CD4-positive, alpha-beta T cell treated with Interleukin-21 for 1 hour (primary cell): ENCODE results near the gene TDP2.
"Not testable (repeated sequence)": the region's sequence is repeated elsewhere in the genome, so short reads cannot be mapped to it uniquely, and the experiment has no call there.

Experiments used
- DNase-seq: peaks from one replicate; pipeline ENCODE4 v3.0.0-alpha.2; 2020

TDP2 gene

DNA sequence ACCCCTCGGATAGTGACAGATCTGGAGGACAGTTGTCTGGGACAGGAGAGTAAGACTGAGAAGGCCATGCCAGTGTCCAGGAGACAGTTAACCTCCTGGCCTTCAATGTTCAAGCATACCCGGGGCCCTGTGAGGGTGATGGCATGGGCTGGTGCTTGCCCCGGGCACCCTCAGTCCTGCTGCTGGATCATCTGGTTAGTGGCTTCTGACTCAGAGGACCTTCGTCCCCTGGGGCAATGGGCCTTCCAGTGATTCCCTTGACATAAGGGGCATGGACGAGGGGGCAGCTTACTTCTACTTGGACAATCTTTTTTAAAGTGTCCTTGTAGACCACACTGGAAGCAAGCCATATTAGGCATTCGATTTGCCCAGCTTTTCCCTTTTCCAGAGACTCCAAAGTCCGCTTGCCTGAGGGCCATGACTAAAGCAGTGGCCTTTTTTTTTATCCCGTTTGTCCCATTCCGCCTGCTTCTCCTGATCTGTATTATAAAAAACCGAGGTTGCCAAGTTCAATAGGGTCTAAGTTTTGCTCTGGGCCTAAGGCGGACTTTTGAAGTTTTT, 12.2 kb upstream of the TDP2 start:
- not testable (repeated sequence) for DNase-seq

DNA sequence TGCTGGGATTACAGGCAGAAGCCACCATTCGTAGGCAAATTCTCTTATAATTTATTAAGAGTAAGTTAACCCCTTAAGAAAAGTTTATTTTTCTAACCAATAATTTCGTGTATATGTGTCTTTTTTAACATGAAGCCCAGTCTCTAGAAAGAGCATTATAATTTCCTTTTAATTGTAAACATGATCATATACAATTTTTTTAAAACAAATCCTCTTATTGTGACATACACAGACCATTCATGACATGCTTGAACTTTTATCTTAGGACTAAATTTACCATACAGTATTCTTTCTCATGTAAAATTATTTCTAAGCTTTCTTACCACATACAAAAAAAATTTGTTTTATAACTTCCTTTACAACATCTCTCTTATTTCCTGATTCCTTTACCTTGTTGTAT, 6.9 kb upstream of the TDP2 start:
- no peak for DNase-seq

DNA sequence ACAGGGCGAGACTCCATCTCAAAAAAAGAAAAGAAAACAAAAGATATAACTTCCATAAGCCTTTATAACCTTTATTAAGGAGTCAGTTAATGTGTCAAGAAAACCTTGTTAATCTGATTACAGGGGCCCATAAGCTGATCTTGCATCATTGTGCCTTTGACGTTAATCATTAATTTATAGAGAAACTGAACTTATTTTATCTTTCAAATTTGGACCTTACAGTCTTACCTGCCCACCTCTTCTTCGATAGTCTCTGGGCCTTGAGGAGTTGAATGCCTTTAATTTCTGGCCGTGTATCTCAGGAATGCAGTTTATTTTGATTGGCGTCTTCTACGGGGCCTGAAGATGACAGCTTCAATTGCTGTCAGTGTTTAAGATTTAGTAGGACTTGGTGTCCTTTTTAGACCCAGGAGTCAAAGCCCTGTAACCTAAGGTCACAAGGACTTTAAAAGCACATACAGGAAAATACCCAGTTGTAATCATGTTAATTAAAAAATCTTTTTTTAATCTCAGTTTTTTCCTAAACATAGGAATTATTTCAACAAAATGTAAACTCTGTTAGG, 6.0 kb upstream of the TDP2 start:
- no peak for DNase-seq

DNA sequence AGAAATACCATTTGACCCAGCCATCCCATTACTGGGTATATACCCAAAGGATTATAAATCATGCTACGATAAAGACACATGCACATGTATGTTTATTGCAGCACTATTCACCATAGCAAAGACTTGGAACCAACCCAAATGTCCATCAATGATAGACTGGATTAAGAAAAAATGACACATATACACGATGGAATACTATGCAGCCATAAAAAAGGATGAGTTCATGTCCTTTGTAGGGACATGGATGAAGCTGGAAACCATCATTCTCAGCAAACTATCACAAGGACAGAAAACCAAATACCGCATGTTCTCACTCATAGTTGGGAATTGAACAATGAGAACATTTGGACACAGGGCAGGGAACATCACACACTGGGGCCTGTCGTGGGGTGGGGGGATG, 4.4 kb upstream of the TDP2 start:
- not testable (repeated sequence) for DNase-seq

DNA sequence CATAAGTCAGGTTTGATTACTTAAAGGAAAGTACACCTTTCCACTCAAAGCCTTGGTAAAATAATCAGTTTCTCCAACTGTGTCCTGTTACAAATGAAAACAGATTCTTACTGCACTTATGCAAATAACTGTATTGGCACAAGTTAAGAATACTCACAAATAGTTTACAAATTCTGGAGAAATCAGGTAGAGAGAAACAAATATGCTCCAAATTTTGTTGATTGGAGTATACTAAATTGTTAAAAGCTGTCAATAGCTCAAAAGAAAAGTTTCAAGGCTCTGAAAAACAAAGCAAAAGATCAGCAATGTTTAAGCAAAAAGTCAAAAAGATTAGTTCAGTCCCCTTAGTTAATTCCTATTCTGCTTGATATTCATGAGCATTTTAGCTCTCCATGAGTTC, 3.8 kb upstream of the TDP2 start:
- DNase-seq: not testable (repeated sequence)

DNA sequence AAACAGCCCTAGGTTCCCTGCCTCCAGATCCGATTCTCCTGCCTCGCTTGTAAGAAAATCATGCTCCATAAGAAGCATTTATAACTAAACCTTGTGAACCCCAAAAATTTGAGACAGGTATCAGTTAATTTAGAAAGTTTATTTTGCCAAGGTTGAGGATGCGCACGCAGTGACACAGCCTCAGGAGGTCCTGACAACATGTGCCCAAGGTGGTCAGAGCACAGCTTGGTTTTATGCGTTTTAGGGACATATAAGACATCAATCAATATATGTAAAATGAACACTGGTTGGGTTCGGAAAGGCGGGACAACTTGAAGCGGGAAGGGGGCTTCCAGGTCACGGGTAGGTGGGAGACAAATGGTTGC, 2.3 kb upstream of the TDP2 start:
- DNase-seq: no peak

DNA sequence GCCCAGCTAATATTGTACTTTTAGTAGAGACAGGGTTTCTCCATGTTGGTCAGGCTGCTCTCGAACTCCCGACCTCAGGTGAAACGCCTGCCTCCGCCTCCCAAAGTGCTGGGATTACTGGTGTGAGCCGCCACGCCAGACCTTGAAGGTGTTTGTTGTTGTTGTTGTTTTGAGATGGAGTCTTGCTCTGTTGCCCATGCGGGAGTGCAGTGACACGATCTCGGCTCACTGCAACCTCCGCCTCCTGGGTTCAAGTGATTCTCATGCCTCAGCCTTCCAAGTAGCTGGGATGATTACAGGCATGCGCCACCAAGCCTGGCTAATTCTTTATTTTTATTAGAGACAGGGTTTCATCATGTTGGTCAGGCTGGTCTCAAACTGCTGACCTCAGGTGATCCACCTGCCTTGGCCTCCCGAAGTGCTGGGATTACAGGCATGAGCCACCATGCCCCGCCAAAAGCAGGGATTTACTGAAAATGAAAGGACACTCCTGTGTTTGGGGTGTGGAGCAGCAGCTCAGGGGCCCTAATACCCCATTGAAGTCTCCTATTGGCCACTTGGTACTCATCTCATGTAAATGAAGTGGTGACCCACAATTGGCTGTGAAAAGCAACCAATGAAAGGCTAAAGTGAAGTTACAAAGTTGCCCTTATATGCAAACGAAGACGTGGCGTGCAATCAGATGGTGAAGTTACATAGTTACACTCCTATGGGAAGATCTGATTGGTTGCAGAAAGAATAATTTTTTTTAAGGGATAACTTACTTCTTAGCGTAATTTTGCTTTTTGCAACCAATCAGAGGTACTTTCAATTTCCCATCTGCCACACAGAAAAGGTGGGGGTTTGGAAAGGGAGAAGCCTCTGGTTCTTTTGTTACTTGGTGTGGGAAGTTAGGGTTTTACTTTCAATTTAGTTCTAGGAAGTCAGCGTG, 1.6 kb upstream of the TDP2 start:
- DNase-seq: peak; percentile 19

DNA sequence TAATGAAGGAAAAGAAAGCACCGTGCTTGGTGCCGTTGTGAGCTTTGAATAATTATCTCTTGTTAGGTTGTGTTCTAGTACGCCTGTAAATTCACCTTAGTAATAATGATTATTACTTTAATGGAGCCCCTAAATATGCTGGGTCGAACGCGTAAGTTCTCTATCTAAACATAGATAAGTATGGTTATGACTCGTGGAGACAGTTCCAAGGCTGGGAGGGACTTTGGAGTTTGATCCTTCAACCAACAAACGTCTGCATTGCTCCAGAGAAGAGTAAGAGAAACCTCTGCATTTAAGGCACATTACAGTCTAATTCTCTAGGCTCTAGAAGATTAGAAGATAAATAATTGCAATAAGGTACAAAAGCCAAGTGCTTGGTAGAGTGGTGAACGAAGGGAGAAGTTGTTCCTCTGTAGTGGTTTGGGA, 692 bp upstream of the TDP2 start:
- peak; percentile 18 for DNase-seq

DNA sequence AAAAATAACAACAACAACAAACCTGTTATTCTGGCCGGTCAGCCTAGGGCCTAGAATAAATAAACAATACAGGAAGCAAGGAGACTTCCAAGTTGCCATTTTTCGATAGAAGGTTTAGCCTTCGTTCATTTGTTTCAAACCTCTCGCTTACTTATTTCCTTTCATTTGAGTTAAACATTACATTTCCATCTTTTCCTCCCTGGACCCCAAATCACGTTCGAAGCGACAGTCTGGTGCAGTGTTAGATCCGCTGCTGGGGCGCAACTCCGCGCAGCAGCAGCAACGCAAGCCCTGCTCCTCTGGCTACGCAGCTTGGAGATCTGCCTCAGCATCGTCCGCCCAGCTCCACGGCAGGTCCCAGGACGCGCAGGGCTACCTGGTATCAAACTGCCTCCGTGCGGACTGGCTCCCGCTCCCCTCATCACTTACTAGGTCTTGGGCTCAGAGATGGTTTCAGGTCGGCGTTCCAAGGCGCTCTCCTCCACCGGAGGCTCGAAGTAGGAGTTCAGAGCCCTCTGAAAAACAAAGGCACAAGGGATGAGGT, 530 bp downstream of the TDP2 start:
- no peak for DNase-seq

DNA sequence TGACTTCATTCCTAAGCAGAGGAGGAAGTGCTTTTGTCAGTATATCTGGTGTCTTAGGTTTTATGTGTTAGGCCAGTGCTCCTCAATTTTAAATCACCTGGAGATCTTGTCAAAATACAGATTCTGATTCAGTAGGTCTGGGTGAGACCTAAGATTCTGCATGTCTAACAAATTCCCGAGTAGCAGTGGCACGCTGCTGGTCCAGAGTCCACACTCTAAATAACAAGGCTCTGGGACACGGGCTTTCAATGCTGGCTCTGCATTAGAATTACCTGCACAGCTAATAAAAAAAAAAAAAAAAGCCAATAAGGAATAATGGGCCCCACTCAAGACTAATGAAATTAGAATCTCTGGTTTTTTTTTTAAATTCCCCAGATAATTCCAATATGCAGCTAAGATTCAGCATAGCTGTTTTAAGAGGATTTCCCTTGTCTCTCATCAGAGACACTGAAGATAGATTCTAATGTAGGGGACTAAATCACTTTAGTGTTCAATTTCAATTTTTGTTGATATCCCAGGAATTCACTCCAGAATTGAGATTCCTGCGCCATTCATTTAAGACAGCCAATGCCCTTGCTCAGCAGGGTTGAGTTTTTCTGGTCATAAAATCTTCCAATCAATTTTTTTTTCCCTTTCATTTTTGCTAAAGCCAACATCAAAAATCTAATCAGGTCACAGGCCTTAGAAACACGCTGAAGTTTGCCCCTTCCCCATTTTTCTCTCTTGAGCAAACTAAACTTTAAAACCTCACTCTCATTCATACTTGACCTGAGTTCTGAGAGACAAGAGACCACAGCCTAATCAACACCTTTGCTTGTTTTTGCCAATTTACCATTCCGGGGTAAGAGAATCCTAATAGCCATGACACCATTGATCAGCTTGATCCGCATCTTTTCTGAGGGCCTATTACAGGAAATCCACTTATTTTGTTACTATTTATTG, 2.4 kb downstream of the TDP2 start:
- no peak for DNase-seq

DNA sequence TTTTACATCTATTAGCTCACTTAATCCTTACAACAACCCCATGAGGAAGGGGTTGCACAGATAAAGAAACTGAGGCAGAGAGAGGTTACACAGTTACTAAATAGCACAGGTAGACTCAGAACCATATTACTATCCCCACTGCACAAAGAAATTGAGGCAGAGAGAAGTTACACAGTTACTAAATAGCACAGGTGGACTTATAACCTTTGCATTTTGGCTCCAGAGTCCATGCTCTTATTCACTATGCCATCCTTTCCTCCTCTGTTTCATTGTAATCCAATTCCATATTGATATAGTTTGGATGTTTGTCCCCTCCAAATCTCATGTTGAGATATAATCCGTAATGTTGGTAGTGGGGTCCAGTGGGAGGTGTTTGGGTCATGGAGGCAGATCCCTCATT, 3.5 kb downstream of the TDP2 start:
- DNase-seq: no peak

DNA sequence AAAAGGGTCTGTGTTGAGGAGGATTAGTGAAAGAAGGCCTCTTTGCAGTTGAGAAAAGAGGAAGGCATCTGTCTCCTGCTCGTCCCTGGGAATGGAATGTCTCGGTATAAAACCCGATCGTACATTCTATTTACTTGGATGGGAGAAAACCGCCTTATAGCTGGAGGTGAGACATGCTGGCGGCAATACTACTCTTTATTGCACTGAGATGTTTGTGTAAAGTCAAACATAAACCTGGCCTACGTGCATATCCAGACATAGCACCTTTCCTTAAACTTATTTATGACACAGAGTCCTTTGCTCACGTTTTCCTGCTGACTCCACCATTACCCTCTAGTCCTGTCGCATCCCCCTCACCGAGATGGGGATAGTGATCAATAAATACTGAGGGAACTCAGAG, 4.5 kb downstream of the TDP2 start:
- DNase-seq: no peak

DNA sequence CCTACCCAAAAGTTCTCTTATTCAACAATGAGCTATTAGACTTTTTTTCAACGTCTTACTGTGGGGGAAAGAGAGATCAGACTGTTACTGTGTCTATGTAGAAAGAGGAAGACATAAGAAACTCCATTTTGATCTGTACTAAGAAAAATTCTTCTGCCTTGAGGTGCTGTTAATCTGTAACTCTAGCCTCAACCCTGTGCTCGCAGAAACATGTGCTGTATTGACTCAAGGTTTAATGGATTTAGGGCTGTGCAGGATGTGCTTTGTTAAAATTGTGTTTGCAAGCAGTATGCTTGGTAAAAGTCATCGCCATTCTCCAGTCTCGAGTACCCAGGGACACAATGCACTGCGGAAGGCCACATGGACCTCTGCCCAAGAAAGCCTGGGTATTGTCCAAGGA, 4.9 kb downstream of the TDP2 start:
- DNase-seq: not testable (repeated sequence)

DNA sequence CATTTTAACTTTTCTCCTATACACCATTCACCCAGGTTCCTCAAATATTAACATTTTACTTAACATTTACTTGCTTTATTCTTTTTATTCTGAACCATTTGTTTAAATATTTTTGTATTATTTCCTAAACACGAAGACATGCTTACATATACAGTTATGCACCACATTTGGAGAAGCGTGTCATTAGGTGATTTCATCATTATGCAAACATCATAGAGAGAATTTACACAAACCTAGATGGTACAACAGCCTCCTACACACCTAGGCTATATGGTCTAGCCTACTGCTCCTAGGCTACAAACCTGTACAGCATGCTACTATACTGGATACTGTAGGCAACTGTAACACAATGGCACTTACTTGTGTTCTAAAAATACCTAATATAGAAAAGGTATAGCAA, 6.6 kb downstream of the TDP2 start:
- no peak for DNase-seq

DNA sequence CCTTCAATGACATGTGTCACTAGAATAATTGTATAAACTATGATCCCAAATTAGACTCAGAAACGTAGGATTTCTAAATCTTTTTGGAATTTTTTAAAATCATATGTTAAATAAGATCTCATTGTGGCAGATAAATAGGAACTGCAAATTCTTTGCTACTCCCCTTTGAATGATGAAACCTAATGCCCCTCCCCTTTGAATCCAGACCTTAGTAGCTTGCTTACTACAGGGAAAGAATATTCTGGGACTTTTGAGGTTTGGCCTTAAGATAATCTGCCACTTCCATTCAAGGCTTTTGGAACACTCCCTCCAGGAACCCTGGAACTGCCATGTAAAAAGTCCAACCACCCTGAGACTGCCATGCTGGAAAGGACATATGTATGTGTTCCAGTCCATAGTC, 7.1 kb downstream of the TDP2 start:
- DNase-seq: no peak

DNA sequence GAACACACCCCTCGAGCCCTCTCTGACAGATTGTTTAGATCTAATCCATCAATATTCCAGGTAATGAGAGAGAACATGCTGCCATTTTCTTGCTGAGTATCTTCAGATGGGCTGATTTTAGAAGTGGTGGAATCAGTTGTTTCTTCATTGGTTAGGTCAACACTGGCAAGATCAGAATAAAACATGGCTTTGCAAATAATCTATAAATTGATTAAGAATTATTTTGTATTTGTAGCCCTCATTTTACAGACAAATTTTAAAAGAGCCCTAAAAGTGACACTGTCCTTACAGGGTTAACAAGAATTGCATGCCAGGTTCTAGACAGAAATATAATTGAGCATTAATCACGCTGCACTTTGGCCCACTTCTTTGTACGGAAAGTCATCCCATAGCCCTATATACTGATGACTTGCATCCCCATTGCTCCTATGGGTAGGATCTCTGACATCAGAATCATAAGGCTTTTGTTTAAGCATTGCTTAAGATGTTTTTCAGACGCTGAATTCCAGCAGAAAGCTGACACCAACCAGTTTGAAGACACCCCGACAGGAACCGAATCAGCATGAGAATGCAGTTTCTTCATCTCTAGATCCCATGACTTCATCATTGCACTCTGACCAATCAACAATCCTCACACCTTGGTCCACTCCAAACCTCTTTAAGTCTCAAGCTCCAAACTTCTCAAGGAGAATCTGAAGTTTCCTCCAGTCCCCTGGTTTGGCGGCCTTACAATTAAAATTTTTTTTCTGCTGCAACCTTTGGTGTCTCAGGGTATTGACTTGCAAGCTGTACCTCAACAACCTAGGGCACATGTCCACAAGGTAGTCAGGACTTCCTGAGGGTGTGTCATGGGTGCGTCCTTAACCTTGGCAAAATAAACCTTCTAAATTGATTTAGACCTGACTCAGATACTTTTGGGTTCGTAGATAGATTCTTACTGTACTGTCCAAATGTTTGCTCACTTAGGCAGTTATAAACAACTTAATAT, 7.8 kb downstream of the TDP2 start:
- no peak for DNase-seq

DNA sequence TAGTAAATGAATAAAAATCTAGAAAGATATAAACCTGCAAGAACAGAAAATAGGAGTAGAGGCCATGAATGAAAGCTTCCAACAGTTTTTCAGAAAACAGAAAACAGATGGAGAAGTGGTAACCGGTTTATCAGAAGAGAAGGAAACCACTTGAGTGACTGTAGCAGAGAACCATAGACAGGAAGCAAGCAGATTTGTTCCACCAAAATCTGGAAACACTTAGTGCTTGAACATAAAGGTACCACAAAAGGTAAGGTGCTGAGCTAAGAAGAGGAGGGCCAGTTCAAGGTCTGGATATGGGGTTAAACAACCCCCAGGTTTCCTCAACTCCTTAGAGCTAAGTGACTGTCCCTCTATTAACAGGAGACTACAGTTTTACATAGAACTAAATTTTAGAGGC, 11.5 kb downstream of the TDP2 start:
- DNase-seq: no peak

DNA sequence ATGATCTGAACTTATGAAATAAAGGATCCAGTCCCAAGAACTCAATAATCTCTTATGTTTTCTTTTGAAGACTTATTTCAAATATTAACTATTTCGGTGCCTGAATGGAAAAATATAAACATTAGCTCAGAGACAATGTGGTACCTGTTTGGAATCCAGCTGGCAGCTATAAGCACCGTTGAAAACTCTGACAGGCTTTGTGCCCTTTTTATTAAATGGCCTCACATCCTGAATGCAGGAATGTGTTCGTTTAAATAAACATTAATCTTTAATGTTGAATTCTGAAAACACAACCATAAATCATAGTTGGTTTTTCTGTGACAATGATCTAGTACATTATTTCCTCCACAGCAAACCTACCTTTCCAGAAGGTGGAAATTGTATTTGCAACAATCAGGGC, 16.3 kb downstream of the TDP2 start:
- DNase-seq: no peak

DNA sequence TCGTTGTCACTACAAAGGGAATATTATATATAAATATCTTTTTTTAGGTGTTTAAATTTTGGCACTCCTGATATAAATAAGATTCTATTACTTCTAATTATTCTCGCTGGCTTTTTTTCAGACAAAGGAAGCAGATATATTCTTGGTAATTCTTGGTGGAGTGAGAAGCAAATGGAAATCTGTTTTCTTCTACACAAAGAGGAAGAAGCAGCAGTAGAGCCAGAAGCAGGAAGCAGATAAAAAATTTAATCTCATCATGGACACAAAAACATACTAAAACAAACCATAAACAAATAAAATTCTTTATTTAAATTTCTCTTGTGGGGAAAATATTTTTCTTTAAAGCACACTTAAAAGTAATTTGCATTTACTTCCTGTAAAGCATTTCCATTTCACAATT, 17.0 kb downstream of the TDP2 start:
- no peak for DNase-seq

DNA sequence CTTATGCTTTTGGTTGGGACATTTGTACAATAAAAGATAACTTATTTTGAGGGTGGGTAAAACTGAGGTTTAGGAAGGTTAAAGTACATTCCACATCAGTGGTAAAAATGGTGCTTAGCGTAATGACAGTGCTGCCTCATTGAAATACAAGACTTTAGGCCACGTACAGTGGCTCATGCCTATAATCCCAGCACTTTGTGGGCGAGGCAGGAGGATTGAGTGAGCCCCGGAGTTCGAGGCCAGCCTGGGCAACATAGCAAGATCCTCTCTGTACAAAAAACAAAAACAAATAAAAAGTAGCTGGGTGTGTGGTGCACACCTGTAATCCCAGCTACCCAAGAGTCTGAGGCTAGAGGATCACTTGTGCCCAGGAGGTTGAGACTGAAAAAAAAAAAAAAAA, 18.4 kb downstream of the TDP2 start:
- DNase-seq: no peak

DNA sequence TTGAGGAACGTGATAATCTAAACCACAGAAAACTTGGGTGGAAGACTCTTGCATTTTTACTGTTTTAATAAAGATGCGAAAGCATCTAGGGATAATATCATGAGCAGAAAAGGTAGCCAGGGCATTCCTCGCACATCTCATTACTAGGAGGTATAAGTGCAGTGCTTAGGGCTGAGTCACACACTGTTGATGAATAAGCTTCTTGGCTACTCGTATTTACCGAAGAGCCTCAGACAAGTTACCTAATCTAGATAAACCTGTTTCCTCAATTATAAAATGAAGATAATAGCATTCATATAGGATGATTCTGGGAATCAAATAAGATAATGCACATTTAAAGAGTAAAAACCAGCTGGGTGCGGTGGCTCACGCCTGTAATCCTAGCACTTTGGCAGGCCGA, 19.9 kb downstream of the TDP2 start:
- no peak for DNase-seq

DNA sequence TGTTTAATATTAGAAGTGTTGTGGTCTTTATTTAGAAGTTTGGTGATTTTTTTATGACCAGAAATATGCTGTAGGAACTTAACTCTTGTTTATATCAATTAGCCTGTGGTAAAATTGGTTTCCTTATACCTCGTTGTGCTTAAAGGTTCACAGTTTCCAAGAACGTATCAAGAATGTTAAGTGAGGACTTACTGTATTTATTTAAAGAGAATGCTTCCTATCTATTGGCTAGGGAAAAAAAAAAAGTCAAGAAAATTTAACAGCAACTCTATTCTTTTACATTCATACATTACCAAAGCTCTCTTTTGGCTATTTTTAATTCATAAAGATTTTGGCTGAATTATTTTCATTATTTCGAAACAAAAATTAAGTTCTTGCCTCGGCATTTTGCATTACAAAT, 22.3 kb downstream of the TDP2 start:
- no peak for DNase-seq
